Thymus (tissue), 11 donors: Measurements from ENCODE around the gene DNAH12. TPM values are rescaled to one million over a fixed set of nuclear protein-coding genes. Genes with fewer than 3 reads are reported as not detected.
"Not testable (repeated sequence)": the region's sequence is repeated elsewhere in the genome, so short reads cannot be mapped to it uniquely, and the experiment has no call there.

ENCODE experiments used
- DNase-seq, 9 donors: peaks; one replicate each; pipeline ENCODE4 v3.0.0-alpha.2; 2013; ENCODE audit warnings: low spot score in 9 of 9, low read depth in 6 of 9, missing footprints in 1 of 9
- H3K27ac ChIP-seq, 2 donors: one replicate each; pipeline ENCODE4 v1.5.1; 2013; ENCODE audit warnings: control low read depth in 1 of 2, low read depth in 1 of 2, low read length in 1 of 2, mild to moderate bottlenecking in 1 of 2, moderate library complexity in 1 of 2
- H3K27me3 ChIP-seq, 2 donors: one replicate each; pipeline ENCODE4 v1.5.1; 2013; ENCODE audit warnings: low read length in 1 of 2; ENCODE audit not compliant: control insufficient read depth in 2 of 2, insufficient read depth in 1 of 2
- H3K36me3 ChIP-seq, 2 donors: one replicate each; pipeline ENCODE4 v1.5.1; 2013; ENCODE audit warnings: low read length in 1 of 2, mild to moderate bottlenecking in 1 of 2, moderate library complexity in 1 of 2; ENCODE audit not compliant: control insufficient read depth in 2 of 2, insufficient read depth in 2 of 2
- H3K4me1 ChIP-seq, 2 donors: one replicate each; pipeline ENCODE4 v1.5.1; 2013; ENCODE audit warnings: low read length in 2 of 2; ENCODE audit not compliant: control insufficient read depth in 2 of 2, insufficient read depth in 2 of 2
- H3K4me3 ChIP-seq, 2 donors: one replicate each; pipeline ENCODE4 v1.5.1; 2013; ENCODE audit warnings: low read length in 2 of 2, control low read depth in 1 of 2, mild to moderate bottlenecking in 1 of 2
- H3K9me3 ChIP-seq, 2 donors: one replicate each; pipeline ENCODE4 v1.5.1; 2013; ENCODE audit warnings: low read length in 1 of 2, mild to moderate bottlenecking in 1 of 2; ENCODE audit not compliant: control insufficient read depth in 2 of 2, insufficient read depth in 1 of 2
- WGBS: extraction: QIAGEN DNeasy Blood & Tissue Kit; methylation state at CpG from one replicate; pipeline ENCODE4 v1.1.7; 2013; 5-methylcytosine and 5-hydroxymethylcytosine counted together
- polyA plus RNA-seq: library from polyadenylated mRNA; stranded (reverse); fragments of 200-250 nt; gene quantifications from one replicate; pipeline ENCODE4 v1.2.3, GENCODE V29; 2013
- total RNA-seq: library from RNA; stranded (reverse); fragments of 120-200 nt; gene quantifications from one replicate; pipeline ENCODE4 v1.2.4, GENCODE V29; 2013
- donor health status: healthy.

The DNAH12 gene
- total and polyA plus RNA-seq, 2 donors = 0.14 to 1.2 TPM

GRCh38 chr3:57370341-57370740 is 173.8 kb downstream of the DNAH12 start:
- Histone ChIP-seq H3K27me3 (no peaks in the 10 kb centered on the region), H3K36me3 (no peaks in the 10 kb centered on the region), H3K4me1 (no peaks in the 10 kb centered on the region), H3K9me3 (no peaks in the 10 kb centered on the region), H3K27ac (no peak overlapping the region), H3K4me3 (no peak overlapping the region)
- 91% methylated on average over 1 of the region's 1 CpG for WGBS
- DNase-seq = no peak

DNA sequence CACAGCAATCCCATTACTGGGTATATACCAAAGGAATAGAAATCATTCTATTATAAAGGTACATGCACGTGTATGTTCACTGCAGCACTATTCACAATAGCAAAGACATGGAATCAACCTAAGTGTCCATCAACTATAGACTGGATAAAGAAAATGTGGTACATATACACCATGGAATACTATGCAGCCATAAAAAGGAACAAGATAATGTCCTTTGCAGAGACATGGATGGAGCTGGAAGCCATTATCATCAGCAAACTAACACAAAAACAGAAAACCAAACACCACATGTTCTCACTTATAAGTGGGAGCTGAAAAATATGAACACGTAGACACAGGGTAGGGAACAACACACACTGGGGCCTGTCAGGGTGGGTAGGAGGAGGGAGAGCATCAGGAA is 179.1 kb downstream of the DNAH12 start:
- over 99% methylated on average over 2 of the region's 2 CpGs for WGBS

DNA sequence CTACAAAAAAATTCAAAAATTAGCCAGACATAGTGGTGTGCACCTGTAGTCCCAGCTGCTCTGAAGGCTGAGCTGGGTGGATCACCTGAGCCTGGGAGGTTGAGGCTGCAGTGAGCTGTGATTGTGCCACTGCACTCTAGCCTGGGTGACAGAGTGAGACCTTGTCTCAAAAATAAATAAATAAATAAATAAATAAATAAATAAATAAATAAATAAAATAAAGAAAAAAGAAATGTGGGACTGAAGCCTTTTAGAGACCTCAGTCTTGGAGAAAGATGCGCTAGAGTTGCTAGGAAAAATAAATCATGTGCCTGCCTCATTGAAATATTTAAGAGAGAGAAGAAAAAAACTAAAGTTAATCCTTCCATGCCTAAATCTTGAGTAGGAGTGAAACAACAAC is 187.9 kb downstream of the DNAH12 start:
- not testable (repeated sequence) for H3K4me3 ChIP-seq, H3K4me1 ChIP-seq, H3K27ac ChIP-seq, DNase-seq, H3K27me3 ChIP-seq, H3K9me3 ChIP-seq, H3K36me3 ChIP-seq
- WGBS = 99% methylated on average over 1 of the region's 1 CpG

More for the DNA sequence above, 179.1 kb downstream of the DNAH12 start:
- not testable (repeated sequence) for H3K27ac ChIP-seq, H3K4me3 ChIP-seq, H3K9me3 ChIP-seq, H3K36me3 ChIP-seq, H3K4me1 ChIP-seq, H3K27me3 ChIP-seq, DNase-seq

- Histone ChIP-seq H3K9me3 (no peaks in the 10 kb centered on the region), H3K27ac (no peak overlapping the region), H3K27me3 (no peaks in the 10 kb centered on the region), H3K36me3 (no peaks in the 10 kb centered on the region), H3K4me3 (no peak overlapping the region), H3K4me1 (no peaks in the 10 kb centered on the region)
- DNase-seq = peak in 1 of 9 donors; percentile 9
- WGBS = 28% methylated on average over 1 of the region's 1 CpG
Observed at GRCh38 chr3:57354768-57355167, 189.4 kb downstream of the DNAH12 start.

DNA sequence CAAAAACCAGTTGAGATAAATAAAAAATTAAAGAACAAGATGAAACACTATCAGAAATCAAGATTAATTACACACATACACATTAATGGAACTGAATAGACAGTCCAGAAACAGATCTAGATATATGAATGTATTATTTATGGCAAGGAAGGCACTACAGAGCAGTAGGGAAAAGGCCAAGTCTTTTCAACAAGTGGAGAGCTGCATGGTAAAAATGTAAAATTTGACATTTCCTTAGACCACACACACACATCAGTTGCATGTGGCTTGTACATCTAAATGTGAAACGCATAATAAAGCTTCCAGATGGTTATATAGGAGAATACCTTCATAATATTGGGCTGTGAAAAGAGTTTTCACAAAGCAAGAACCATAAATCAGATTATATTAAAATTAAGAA is 193.9 kb downstream of the DNAH12 start:
- WGBS = 99% methylated on average over 1 of the region's 1 CpG
- Histone ChIP-seq H3K9me3 (no peaks in the 10 kb centered on the region), H3K4me3 (no peak overlapping the region), H3K36me3 (no peaks in the 10 kb centered on the region), H3K27ac (no peak overlapping the region), H3K27me3 (no peaks in the 10 kb centered on the region), H3K4me1 (no peaks in the 10 kb centered on the region)
- DNase-seq = no peak

DNA sequence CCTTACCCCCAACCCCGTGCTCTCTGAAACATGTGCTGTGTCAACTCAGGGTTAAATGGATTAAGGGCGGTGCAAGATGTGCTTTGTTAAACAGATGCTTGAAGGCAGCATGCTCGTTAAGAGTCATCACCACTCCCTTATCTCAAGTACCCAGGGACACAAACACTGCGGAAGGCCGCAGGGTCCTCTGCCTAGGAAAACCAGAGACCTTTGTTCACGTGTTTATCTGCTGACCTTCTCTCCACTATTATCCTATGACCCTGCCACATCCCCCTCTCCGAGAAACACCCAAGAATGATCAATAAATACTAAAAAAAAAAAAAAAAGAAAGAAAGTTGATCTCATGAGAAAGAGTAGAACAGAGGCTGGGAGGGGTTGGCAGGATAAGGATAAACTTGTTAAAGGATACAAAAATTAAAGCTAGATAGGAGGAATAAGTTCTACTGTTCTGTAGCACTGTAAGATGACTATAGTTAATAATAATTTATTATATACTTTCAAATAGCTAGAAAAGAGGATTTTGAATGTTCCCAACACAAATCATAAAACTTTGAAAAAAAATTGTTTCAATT is 205.0 kb downstream of the DNAH12 start:
- not testable (repeated sequence) for H3K4me1 ChIP-seq, H3K27ac ChIP-seq, H3K9me3 ChIP-seq, H3K4me3 ChIP-seq, DNase-seq, H3K36me3 ChIP-seq, H3K27me3 ChIP-seq
- WGBS = 90% methylated on average over 6 of the region's 7 CpGs

DNA sequence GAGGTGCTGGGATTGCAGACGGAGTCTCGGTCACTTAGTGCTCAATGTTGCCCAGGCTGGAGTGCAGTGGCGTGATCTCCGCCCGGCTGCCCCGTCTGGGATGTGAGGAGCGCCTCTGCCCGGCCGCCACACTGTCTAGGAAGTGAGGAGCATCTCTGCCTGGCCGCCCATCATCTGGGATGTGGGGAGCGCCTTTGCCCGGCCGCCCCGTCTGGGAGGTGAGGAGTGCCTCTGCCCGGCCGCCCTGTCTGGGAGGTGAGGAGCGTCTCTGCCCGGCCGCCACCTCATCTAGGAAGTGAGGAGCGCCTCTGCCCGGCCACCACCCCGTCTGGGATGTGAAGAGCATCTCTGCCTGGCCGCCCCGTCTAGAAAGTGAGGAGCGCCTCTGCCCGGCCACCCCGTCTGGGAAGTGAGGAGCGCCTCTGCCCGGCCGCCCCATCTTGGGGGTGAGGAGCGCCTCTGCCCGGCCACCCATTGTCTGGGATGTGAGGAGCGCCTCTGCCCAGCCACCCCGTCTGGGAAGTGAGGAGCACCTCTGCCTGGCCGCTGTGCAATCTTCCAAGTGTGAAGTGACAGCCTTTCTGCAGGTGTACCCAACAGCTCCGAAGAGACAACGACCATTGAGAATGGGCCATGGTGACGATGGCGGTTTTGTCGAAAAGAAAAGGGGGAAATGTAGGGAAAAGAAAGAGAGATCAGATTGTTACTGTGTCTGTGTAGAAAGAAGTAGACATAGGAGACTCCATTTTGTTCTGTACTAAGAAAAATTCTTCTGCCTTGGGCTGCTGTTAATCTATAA is 205.7 kb downstream of the DNAH12 start:
- H3K27ac ChIP-seq, H3K4me3 ChIP-seq, H3K36me3 ChIP-seq, DNase-seq, H3K27me3 ChIP-seq, H3K4me1 ChIP-seq, H3K9me3 ChIP-seq: not testable (repeated sequence)
- 98% methylated on average over 40 of the region's 40 CpGs for WGBS

DNA sequence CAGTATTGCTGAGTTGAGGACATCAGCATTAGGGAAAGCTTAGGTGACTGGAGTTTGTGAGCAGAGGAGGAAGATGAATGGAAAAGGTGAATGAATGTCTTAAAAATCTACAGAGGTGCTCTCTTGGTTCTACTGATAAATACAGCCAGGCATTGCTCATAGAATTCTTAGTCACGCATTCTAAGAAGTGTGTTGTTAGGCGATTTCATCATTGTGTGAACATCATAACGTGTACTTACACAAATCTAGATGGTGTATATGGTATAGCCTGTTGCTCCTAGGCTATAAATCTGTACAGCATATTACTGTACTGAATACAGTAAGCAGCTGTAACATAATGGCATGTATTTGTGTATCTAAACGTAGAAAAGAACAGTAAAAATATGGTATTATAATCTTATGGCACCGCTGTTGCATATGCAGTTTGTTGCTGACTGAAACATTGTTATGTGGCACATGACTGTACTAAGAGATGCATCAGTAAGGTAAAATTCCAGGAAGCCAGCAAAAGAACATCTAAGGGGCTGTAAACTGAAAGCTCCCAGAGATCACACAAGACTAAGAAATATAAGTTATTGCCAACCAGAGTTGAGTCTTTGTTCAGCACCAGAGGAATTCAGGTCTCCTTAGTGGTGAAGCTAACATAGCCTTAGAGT is 208.7 kb downstream of the DNAH12 start:
- H3K4me3 ChIP-seq = no peak overlapping the region
- H3K27ac ChIP-seq = no peak overlapping the region
- H3K27me3 ChIP-seq = no peaks in the 10 kb centered on the region
- no peaks in the 10 kb centered on the region for H3K36me3 ChIP-seq
- no peaks in the 10 kb centered on the region for H3K4me1 ChIP-seq
- no peak for DNase-seq
- no peaks in the 10 kb centered on the region for H3K9me3 ChIP-seq
- 96% methylated on average over 5 of the region's 5 CpGs for WGBS

- H3K9me3 ChIP-seq = no peaks in the 10 kb centered on the region
- no peak overlapping the region for H3K4me3 ChIP-seq
- no peaks in the 10 kb centered on the region for H3K4me1 ChIP-seq
- H3K27ac ChIP-seq = no peak overlapping the region
- no peaks in the 10 kb centered on the region for H3K36me3 ChIP-seq
- DNase-seq = no peak
- no peaks in the 10 kb centered on the region for H3K27me3 ChIP-seq
- 98% methylated on average over 3 of the region's 3 CpGs for WGBS
Observed at GRCh38 chr3:57331078-57331610, 213.0 kb downstream of the DNAH12 start.
